Kasumi-1 (cell line): ENCODE measurements around the gene ANKRD55.
"Not testable (repeated sequence)": the region's sequence is repeated elsewhere in the genome, so short reads cannot be mapped to it uniquely, and the experiment has no call there.

Source experiments
- DNase-seq, 2 experiments: peaks; one replicate each; lab custom pipeline; 2025; lab: John Stamatoyannopoulos, UW

The ANKRD55 gene

GRCh38 chr5:56168066-56168478 is 65.1 kb downstream of the ANKRD55 start:
- no peak for DNase-seq

GRCh38 chr5:56167519-56167918 is 65.6 kb downstream of the ANKRD55 start:
- no peak for DNase-seq

GRCh38 chr5:56166671-56167385 is 66.3 kb downstream of the ANKRD55 start:
- DNase-seq: peak in 1 of 2 experiments; percentile 27

- DNase-seq: no peak
Measured at GRCh38 chr5:56164376-56164775, 68.8 kb downstream of the ANKRD55 start.

GRCh38 chr5:56161927-56162326 is 71.2 kb downstream of the ANKRD55 start:
- DNase-seq: no peak

- no peak for DNase-seq
Measured at GRCh38 chr5:56161439-56161823, 71.7 kb downstream of the ANKRD55 start.

- DNase-seq: no peak
Measured at GRCh38 chr5:56160723-56161438, 72.2 kb downstream of the ANKRD55 start.

GRCh38 chr5:56159521-56159947 is 73.6 kb downstream of the ANKRD55 start:
- peak in 1 of 2 experiments; percentile 30 for DNase-seq

GRCh38 chr5:56158331-56158960 is 74.7 kb downstream of the ANKRD55 start:
- DNase-seq: no peak

- not testable (repeated sequence) for DNase-seq
Measured at GRCh38 chr5:56157191-56157621, 75.9 kb downstream of the ANKRD55 start.

- peak; percentile 43 to 56 for DNase-seq
Measured at GRCh38 chr5:56156585-56157190, 76.4 kb downstream of the ANKRD55 start.

- peak; percentile 87 to 90 for DNase-seq
Measured at GRCh38 chr5:56155992-56156584, 77.0 kb downstream of the ANKRD55 start.

GRCh38 chr5:56154732-56155484 is 78.2 kb downstream of the ANKRD55 start:
- DNase-seq: peak; percentile 73 to 81

GRCh38 chr5:56152437-56152836 is 80.7 kb downstream of the ANKRD55 start:
- peak in 1 of 2 experiments; percentile 39 for DNase-seq

GRCh38 chr5:56150756-56151155 is 82.4 kb downstream of the ANKRD55 start:
- not testable (repeated sequence) for DNase-seq

GRCh38 chr5:56148453-56148971 is 84.6 kb downstream of the ANKRD55 start:
- no peak for DNase-seq

GRCh38 chr5:56147659-56148230 is 85.4 kb downstream of the ANKRD55 start:
- DNase-seq: peak; percentile 59 to 69

- DNase-seq: no peak
Measured at GRCh38 chr5:56147106-56147505, 86.0 kb downstream of the ANKRD55 start.

GRCh38 chr5:56146674-56147073 is 86.5 kb downstream of the ANKRD55 start:
- no peak for DNase-seq

GRCh38 chr5:56145511-56145910 is 87.6 kb downstream of the ANKRD55 start:
- peak; percentile 20 to 29 for DNase-seq

GRCh38 chr5:56145106-56145505 is 88.0 kb downstream of the ANKRD55 start:
- DNase-seq: no peak
